Measurements from ENCODE around the gene TYR.

DNA sequence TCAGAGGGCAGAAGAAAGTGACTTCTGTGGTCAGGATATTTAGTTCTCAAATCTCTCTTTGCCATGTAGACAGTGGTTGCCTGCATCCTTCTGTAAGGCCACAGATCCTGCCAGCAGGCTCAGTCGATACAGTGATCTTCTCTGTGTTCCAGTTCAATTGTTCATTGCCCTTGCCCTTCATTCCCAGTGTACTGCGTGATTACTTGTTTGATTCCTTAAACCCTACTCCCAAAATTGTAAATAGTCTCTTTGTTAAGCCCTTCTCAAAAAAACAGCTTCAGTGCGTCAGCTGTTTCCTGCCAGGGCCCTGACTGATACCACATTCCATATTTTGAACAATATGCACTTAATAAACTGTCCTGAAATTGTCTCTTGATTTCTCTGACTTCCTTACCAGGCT, 9.3 kb upstream of the TYR start:
- TF ChIP-seq, protein P1, sequence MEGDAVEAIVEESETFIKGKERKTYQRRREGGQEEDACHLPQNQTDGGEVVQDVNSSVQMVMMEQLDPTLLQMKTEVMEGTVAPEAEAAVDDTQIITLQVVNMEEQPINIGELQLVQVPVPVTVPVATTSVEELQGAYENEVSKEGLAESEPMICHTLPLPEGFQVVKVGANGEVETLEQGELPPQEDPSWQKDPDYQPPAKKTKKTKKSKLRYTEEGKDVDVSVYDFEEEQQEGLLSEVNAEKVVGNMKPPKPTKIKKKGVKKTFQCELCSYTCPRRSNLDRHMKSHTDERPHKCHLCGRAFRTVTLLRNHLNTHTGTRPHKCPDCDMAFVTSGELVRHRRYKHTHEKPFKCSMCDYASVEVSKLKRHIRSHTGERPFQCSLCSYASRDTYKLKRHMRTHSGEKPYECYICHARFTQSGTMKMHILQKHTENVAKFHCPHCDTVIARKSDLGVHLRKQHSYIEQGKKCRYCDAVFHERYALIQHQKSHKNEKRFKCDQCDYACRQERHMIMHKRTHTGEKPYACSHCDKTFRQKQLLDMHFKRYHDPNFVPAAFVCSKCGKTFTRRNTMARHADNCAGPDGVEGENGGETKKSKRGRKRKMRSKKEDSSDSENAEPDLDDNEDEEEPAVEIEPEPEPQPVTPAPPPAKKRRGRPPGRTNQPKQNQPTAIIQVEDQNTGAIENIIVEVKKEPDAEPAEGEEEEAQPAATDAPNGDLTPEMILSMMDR (IDR thresholded peaks at IDR 0.05): no peak
- TF ChIP-seq POLR2AphosphoS5 (IDR thresholded peaks at IDR 0.05): no peak
